GM19324 (cell line): Measurements from ENCODE around the gene MRPL55.

Experiments
- ATAC-seq: cut with Tn5 transposase; IDR thresholded peaks from one replicate; pipeline ENCODE4 v1.9.1; 2021; ENCODE audit warnings: mild to moderate bottlenecking, moderate library complexity; ENCODE audit not compliant: unreplicated experiment, low FRiP score

Gene MRPL55

DNA sequence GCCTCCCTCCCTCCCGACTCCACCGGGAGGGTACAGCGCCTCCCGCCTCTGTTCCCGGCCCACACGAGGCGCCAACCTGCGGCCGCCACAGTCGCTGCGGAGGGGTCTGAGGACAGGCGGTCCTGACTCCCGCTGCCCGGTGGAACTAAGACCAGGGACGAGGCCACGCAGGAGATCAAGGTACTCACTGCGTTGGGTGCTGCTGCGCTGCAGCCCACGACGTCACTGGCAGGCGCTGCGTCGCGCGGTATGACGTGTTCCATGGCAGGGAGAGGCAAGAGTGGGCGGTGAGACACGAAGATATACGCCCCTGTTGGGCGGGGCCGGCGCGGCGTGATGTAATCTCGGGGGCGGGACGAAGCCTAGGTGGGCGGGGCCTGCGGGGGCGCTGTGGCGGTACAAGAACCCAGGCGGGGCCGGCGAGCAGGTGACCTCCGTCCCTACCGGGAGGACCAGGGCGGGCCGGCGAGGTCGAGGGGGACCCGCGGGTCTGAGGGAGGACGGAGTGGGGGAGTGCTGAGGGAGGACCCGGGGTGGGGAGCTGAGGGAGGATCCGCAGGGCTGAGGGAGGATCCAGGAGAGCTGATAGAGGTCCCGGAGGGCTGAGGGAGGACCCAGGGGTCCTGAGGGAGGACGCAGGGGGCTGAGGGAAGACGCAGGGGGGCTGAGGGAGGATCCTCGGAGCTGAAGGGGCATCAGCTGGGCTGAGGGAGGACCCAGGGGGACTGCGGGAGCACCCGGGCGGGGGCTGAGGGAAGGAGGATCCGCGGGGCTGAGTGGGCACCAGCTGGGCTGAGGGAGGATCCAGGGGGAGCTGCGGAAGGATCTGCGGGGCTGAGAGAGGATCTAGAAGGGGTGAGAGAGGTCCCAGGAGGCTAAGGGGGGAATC, at the start of gene MRPL55:
TSS of gene MRPL55 (minus strand) at position 227 of the 889 bp plus-strand sequence. CDS start 1,039 bp downstream, outside the sequence.
- ATAC-seq = peak; percentile 93

DNA sequence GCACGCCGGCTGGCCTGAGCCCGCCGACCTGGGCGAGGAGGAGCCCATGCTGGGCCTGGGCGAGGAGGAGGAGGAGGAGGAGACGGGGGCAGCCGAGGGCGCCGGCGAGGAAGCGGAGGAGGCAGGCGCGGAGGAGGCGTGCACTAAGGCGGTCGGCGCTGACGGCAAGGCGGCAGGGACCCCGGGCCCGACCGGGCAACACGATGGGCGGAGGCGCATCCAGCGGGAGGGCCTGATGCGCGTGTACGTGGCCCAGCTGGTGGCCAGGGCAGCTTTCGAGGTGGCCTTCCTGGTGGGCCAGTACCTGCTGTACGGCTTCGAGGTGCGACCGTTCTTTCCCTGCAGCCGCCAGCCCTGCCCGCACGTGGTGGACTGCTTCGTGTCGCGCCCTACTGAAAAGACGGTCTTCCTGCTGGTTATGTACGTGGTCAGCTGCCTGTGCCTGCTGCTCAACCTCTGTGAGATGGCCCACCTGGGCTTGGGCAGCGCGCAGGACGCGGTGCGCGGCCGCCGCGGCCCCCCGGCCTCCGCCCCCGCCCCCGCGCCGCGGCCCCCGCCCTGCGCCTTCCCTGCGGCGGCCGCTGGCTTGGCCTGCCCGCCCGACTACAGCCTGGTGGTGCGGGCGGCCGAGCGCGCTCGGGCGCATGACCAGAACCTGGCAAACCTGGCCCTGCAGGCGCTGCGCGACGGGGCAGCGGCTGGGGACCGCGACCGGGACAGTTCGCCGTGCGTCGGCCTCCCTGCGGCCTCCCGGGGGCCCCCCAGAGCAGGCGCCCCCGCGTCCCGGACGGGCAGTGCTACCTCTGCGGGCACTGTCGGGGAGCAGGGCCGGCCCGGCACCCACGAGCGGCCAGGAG, 49.3 kb upstream of the MRPL55 start:
- no peak for ATAC-seq

DNA sequence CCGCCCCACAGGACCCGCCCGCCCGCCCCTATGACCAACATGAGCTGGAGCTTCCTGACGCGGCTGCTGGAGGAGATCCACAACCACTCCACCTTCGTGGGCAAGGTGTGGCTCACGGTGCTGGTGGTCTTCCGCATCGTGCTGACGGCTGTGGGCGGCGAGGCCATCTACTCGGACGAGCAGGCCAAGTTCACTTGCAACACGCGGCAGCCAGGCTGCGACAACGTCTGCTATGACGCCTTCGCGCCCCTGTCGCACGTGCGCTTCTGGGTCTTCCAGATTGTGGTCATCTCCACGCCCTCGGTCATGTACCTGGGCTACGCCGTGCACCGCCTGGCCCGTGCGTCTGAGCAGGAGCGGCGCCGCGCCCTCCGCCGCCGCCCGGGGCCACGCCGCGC, 48.6 kb upstream of the MRPL55 start:
- no peak for ATAC-seq

DNA sequence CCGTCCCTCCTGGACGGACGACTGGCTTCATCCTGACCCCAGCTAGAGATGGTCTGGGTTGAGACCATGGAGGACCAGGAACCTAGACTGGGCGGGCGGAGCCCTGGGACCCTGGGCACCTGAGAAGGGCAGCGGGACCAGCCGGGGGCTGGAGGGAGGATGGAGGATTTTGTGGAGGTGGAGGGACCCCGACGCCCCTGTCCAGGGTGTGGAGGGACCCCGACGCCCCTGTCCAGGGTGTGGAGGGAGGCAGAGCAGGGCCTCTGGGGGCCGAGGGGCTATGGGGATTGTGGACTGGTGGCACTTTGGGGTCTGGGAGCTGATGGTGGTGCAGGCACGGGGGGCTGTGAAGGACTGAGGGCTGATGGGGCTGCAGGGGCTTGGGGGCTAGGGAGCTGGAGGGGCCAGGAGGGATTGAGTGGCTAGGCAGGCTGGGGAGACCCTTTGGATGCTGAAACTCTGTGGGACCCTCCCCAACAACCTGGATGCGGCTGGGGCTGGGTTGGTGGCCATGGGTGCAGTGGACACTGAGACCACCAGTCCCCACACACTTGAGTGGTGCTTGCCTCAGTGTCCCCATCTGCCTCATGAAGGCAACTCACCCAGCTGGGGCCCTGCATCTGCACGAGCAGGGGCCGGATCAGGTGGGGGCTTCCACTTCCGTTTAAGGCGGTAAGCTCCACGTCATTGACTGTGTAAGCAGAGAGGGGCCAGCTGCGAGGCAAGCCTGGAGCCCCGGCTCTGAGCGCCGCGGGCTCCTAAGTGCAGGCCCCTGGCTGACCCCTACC, 48.0 kb upstream of the MRPL55 start:
- ATAC-seq = no peak

DNA sequence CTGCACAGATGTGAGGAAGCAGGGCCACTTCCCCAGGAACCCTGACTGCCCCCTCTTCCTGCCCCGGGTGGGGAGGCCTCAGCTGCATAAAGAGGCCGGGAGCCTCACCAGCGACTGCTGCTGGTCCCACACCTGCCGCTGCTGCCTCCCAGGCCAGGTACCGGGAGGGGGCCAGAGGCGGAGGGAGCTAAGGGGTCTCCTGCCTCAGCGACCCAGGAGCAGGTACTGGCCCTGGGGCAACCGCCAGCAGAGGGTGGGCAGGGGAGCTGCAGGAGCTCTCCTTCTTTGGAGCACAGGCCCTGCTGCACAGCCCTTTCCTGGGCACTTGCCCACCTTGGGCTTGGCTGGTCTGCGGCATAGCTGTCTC, 47.4 kb upstream of the MRPL55 start:
- no peak for ATAC-seq

DNA sequence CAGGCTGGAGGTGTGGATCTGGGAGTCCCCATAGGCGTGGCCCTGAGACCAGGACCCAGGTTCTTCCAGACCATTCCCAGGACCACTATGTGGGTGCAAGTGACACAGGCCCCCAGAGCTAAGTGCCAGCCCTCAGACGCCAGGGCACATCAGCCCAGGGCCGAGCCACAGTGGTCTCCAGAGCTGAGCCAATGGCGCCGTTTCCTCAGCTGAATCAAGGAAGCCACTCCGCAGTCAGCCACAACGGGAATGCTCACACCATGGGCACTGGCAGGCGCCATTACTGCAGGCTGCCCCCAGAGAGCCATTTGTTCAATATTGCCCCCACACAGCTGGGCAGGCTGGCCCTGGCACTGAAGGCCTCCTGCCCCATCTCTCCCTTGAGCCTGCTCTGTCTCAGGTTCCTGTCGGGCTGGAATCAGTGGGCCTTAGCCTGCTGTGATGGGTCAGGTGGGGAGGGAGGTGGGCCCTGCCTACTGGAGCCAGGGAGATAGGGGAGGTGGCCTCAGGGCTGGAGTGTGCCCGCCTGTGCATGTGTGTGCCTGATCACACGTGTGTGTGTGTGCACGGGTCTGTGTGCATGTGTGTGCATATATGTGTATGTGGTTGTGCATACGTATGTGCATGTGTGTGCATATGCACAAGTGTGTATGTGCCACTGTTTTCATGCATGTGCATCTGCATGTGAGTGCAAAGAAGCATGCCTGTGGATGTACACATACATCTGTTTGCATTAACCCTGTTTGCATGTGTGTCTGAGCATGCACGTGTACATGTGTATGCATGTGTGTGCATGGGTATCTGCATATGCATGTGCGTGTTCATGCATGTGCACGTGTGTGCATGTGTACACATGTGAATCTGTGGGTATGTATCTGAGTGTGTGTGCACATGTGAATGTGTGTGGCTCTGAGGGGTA, 46.8 kb upstream of the MRPL55 start:
- ATAC-seq = no peak

DNA sequence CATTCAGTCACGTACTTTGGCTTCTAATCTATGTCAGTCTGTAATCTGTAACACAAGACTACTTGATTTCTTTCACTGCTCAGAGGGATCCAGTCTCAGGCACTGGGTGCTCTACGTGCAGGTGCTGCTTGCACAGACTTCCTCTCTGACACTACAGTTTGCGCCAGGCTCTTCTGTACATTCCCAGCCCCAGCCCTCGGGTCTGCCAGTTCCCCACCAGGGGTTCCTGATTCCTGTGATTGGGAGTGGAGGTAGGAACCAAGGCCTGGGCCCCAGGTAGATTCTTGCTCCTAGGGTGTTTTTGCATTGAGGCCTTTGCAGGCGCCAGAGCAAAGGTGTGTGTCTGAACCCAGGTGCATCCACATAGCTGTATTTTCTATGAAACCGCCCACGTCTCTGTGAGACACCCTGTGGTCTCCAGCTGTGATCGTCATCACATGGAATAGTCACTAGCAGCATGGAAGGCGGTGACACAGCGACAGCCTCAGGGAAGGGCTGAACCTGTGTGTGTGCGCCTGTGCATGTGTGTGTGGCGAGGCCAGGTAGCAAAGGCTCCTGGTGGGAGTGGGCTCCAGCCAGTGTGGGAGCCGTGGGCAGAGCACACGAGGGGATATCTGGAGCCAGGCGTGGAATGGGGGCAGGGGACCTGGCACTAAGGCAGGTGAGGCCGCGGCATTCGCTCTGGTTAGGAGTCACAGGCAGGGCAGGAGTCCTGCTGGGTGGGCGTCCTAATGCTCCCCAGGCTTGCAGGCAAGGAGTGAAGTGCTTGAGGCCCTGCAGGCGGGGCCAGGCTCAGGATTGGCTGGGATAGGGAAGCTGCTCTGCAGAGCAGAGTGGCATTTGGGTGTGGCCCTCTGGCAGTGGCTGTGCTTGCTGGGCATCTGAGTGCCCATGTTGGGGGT, 45.8 kb upstream of the MRPL55 start:
- no peak for ATAC-seq

DNA sequence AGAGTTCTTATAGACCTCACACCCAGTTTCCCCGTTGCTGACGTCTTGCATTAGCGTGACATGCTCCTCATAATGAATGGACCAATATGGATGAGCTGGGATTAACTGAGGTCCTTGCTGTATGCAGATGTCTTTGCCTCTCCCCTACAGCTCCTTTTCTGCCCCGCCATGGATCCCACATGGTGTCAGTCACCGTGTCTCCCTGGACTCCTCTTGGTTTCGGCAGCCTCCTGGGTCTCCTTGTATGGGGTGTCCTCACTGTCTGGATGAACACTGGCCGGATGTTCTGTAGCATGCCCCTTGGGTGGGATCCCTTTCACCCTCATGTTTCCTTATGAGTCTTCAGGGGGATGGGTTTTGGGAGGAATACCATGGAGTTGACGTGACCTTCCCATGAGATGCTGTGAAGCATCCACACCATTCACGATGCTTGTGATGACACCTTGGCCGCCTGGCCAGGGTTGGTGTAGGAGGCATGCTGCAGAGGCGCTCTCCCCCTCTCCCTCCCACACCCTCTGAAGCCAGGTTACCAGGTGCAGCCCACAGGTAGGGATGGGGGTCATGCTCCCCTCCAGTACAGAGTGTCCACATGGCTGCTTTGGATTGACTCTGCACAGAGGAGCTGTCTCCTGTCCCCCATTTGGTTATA, 45.0 kb upstream of the MRPL55 start:
- ATAC-seq = no peak

DNA sequence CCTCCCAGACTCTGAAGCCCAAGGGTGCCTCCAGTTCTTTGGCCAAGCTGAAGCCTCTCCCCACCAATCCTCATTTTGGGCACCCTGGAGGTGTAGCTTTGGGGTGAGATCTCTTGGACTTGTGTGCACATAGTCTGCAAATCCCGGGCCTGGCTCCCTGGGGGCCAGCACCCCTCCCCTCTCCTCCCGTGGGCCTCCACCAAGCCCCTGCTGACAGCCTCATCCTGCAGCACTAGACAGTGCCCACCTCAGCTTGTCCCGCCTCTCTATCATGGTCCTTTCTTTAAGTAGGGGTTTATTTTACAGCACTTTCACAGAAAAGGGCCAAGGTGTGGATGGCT, 43.8 kb upstream of the MRPL55 start:
- ATAC-seq = no peak

DNA sequence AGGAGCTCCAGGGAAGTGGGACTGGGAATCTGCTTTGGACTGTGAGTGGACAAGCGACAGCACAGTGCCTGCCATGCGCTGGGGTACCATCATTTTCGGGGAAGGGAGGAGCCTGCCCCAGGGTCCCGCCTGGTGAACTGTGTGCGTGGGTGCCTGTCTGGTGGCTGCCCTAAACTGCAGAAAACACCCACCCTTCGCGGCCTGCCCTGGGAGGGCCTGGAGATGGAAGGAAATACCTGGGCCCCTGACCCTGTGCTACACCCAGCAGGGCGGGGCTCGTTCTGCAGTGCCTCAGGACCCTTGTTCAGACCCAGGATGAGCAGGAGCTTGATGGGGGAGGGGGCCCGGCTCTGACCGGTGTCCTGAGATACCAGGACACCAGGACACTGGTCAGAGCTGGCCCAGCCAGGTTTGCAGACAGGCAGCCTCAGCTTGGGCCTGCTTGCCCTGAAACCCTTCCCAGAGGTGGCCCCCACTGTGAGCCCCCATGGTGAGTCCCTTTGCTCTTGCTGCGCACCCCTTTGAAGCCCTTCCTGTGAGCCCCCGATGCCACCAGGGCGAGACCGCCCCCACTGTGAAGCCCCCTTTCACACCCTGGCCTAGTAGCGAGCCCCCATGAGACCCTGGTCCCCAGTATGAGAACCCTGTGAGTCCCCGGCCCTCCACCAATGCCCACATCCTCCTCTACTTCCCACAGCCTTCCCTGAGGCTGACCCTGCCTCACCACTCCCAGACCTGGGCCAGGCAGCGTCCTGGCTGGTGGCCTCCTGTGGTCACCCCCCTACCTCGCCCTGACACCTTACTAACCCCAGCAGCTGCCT, 43.2 kb upstream of the MRPL55 start:
- ATAC-seq = no peak

DNA sequence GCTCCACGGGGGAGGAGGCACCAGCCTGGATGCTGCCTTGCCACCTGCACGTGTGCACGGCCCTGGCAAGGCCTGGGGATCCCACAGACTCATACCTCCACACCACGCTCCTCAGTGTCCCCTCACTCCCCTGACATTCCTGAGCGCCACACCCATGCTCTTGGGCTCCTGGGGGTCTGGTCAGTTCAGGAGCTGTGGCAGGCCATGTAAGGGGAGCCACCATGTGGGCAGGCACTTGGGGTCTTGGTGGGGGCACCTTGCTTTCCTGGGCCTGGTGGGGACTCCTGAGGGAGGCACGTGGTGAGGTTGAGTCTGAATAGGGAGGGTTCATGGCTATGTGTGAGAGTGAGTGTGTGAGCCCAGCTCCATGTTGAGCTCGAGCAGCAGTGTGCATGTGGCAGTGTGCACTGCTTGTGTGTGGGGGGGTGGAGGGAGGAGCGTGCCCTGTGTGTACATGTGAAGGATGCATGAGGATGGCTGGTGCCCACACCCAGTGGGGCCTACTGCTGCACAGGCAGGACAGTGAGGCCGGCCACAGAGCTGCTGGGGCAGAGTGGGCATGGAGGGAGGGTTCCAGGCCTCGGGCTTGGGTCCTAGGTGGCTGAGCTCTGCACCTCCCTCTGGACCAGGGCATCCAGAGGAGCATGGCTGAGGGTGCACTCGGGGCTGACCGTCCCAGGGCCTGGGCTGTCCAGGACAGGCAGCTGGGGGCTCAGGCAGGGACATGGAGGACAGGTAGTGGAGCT, 42.3 kb upstream of the MRPL55 start:
- ATAC-seq = no peak

DNA sequence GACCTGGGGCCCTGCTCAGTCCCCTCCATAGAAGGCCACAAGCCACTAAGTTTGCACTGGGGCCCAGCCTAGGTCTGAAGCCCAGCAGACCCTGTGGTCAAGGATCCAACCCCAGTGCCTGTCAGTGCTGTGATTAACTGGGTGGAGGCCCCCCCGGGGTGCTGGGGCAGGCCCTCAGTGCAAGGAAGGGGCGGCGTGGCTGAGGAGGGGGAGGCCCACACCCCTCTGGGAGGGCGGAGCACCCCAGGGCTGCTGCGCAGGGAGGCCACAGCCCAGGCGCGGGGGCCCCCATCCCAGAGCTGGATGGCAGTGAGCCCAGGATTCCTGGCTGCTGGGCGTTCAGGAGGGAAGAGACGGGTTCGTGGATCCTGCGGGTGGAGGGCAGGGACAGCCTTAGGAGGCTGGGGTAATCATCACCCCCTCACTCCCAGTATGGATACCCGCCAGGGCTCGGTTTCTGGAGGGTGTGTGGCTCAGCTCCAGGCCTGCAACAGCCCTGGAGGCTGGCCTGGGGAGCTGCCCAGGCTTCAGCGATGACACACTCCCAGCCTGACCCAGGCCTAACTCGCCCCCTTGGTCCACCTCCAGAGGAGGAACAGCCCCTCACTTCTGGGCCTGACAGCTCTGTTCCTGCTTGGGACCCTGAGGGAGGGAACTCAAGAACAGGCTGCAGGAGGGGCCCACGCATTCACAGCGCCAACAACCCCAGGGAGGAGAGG, 41.5 kb upstream of the MRPL55 start:
- no peak for ATAC-seq

DNA sequence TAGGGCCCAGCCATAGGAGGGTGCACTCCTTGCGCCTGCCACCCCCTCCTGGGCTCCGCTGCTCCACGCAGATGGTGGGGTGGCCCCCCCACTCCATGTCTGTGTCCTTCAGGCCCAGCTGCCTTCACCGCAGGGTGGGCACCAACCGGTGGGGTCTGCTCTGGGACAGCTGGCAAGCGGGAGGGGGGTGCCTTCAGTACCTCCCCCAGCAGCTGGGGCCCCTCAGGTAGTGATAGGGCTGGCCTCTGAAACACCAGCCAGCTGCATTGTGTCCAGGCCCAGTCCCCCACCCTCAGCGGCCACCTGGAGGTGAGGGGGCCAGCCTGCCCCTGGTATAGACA, 41.0 kb upstream of the MRPL55 start:
- no peak for ATAC-seq

DNA sequence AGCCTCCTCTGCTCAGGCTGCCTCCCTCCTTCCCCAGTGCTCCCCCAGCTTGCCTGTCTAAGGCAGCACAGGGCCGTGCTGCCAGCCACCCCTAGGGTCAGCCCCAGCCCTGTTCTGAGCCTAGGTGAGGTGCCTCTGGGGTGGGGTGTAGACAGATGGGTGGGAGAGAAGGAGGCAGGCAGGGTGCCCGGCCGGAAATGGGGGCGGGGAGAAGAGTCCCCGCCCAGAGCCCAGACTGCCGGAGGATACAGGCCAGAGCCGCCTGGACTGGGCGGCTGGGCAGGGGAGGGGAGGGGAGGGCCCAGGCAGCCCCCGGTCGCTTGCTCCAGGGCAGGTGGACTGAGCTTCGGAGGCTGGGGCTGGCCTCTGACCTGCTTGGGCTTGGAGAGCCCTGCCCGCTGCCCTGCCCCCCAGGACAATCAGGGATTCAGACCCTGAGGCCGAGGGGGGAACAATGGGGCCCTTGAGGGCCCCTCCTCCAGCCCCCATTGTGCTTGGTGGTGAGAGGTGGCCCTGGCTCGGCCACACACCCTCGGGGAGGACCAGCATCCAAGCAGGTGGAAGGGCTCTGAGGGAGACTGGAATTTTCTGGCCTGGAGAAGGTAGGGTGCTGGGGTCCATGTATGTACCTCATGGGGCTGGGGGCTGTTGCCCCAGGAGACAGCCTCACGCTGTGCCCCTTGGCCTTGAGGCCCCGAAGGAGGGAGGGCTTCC, 40.5 kb upstream of the MRPL55 start, which contains the start of gene GJC2:
TSS of gene GJC2 (plus strand) at position 525 of the 714 bp plus-strand sequence. CDS start 7,829 bp downstream, outside the sequence.
- ATAC-seq = no peak

DNA sequence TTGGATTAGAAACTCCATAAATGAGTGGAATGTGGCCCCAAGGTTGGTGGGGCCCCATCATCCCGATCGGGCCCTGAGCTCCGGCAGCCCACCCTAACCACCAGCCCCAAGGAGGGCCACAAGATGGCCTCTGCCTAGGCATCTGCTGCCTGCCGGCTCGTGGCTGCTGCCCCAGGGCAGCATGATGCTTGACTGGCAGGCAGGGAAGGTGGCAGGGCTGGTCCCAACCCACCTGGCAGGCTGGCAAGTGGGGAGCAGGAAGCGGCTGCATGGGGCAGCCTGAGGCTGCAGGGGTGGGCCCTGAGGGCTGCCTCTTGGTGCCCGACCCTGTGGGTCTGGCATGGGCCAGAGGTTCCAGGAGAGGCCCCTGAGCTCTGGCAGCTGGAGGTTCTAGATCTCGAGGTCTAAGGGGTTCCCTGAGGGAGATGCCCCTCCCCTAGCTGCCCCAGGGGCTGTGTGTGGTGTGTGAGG, 39.9 kb upstream of the MRPL55 start:
- no peak for ATAC-seq
